GM18517 (cell line): ENCODE results near the gene NFIC.

Experiments used
- ATAC-seq: cut with Tn5 transposase; IDR thresholded peaks from one replicate; pipeline ENCODE4 v1.9.1; 2021; ENCODE audit warnings: mild to moderate bottlenecking, moderate library complexity; ENCODE audit not compliant: unreplicated experiment

Gene NFIC

DNA sequence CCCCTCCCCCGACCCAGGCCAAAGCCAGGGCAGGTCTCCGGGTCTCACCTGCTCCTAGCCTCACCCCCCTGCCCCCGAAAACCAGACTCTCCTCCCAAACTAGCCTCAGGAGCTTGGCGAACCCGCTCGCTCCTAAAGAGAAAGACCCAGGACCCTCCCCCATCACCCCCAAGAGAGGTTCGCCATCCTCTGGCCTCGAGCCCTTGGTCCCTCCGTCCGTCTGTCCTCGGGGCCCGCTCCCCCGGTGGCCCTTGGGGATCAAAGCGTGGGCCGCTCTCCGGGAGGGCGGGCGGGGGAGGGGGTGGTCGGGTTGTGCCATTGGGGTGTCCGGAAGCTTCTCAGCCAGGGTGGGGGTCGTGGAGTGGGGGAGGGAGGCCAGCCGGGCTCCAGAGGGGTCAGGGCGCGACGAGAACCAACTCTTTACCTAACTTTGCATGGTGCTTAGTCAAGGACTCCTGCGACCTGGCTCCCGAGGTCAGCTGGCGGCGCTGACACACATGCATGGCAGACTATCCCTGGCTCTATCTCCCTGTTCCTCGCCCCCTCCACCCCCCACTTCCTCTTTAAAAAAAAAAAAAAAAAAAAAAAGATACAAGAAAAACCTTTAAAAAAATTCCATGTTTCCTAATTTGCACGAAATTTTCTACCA lies 98.3 kb downstream of the NFIC start:
- no peak for ATAC-seq

DNA sequence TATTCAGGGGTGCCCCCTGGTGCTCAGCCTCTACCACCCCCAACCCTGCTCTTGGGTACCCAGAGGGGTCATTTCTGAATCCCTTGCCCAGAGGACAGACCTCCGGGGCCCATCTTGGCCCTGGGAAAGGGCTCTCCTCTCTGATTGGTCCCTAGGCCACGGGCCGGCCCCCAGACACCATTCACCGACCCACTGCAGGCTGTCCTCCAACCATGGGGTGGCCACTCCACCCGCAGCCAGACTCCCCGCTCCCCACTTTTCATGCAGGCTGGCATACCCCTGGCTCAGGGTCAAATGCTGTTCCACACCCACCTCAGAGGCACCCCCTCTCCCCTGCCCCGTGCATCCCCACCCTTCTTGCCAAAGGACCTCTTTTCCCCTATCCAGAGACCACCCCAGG lies 99.2 kb downstream of the NFIC start:
- ATAC-seq = no peak

DNA sequence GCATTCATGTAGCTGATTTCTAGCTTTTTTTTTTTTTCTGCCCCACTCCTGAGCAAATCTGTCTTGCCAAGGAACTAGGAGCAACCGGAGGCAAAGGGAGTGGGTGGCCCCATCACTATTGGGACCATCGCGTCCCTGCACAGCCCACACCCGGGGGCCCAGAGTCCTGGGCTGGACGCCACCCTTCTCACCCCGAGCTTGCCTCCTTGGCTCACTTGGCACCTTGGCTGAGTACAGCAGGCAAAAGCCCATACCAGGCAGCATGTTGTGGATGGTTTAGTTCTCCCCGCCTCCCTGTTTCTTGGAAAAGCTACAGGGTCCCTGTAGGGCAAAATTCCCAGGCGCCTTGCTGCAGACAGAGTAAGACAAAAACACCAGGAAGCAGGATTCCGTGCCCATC lies 100.3 kb downstream of the NFIC start:
- no peak for ATAC-seq

DNA sequence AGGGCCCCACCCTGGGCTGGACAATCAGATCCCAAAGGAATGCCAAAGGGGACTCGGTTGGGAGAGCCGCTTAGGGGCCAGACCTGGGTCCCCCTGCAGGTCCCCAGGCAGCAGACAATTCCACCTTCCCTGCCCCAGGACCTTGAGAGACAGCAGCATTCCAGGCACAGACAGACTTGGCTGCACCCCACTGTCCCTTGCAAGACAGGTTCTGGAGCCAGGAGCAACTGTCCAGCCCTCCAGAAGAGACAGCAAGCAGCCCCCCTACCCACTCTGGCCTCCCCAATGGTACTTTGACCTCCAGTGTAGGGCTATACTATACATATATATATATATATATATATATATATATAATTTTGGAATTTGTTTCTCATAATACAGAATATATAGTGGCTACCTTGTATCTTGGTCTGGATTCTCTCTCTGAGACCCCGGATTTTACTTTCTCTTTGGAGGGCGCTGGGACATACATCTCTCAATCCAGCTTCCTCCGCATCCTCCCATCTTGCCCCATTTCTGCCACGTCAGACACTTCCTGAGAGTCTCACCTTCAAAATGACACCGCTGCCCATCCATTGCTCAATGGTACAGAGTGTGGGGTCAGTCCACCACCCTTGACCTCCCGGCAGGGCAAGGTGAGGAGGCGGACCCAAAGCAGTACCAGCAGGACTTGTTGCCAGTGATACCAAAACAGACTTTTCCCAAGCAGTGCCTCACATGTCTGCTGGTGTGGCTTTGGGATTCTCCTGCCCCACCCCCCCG lies 101.2 kb downstream of the NFIC start:
- no peak for ATAC-seq

DNA sequence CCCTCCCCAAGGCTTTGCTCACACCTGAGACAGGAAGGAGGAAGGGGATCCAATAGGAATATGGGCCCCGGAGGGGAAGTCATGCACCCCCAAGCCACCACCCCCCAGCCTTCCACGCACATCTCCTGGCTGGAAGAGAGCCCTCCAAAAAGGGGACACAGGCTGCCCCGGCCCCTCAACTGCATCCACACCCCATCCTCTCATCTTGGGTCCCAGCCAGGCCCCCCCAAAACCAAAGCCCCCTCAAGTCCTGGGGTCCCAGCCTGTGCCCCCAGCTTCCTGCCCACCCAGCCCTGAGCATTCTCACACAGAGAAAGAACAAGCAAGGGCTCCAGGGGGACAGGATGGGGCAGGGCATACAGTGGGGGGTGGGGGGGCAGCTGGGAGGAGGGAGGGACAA lies 101.8 kb downstream of the NFIC start:
- no peak for ATAC-seq

DNA sequence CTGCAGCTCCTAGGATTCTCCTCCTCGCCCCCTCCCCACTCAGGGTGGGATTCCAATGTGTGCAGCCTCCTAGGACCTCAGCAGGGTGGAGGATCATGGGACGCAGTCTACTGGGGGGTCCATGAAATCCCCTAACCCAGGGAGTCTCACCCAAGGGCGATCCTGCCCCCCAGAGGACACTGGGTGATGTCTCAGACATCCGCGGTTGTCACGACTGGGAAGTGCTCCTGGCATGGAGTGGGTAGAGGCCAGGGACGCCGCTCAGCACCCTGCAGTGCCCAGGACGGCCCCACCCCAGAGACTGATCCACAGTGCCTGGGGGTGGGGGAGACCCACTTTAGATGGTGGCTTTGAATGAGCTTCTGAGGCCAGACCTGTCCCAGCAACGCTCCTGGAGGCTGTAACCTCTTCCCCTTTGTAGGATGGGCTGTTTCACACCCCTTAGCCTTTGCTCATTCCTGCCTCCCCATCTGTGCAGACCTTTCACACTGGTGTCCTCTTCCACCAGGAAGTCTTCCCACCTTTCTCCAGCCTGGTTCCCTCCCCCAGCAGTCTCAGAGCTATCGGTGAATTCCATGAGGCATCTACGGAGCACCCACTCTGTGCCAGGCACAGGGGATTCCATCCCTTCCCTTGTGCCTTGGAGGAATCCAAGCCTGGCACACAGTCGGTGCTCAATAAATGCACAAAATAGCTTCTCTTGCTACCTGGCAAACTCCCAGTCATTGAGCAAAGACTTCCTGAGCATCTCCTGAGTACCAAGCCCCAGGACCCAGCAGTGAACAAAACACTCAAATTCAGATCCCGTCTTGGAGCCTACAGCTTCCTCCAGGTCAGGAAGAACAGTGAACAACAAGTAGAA lies 103.5 kb downstream of the NFIC start:
- ATAC-seq = no peak

DNA sequence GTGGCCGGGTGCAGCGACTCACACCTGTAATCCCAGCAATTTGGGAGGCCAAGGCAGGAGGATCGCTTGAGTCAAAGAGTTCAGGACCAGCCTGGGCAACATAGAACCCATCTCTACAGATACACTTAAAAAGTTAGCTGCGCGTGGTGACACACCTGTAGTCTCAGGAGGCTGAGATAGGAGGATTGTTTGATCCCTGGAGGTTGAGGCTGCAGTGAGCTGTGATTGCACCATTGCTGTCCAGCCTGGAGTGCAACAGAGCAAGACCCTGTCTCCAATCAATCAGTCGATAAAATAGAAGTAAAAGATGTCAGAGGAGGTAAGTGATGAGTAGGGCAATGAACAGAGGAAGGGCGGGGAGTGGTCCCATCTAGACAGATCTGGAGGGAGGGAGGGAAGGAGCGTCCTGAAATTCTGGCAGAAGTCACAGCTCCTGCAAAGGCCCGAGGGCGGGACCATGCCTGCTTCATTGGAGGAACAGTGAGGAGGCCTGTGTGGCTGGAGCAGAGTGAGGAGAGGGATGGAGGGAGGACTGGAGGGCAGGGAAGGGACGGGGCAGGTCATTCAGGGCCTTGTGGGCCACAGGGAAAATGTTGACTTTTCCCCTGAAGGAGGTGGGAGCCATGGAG lies 104.2 kb downstream of the NFIC start:
- ATAC-seq = no peak

DNA sequence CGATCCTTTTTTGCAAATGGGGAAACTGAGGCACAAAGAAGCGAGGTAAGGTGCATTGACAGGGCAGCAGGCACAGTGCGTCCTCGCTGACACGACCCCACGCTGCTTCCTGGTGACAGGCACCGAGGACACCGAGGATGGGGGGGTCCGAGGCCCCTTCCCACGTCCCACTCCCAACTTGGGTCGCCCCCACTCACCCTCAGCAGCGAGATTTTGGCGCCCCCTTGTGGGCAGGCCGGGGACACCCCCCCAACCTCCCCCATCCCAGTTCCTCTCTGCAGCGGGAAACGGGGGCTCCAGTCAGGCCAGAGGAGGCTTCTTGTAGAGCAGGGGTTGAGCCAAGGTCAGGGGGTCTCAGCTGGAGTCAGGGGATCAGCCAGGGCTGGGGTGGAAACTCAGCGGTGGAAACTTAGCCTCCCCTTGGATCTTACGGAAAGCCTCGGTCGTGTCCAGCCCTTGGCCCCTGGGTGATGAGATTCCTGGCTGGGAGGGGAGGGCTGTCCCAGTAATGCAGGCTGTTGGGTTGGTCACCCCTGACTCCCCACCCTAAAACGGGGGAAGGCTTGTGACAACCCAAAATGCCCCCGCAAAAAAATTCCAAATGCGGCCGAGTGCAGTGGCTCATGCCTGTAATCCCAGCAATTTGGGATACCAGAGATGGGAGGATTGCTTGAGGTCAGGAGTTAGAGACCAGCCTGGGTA lies 105.7 kb downstream of the NFIC start:
- ATAC-seq = no peak

DNA sequence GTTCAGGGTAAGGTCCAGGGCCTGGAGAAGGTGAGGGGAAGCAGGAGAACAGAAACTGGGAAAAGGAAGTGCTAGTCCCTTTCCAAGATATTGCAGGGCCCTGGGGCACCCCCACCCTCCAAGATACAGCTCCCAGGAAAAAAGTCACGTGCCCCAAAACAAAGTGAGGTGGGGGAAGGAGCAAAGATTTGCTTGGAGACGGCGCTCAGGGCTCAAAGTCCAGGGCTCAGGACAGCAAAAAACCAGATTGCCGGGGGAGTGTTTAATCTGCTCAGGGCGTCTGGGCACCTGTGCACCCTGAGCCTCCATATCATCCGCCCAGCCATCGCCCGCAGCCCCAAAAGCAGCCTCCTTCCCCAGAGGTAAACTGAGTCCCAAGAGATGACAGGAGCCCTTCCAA lies 107.6 kb downstream of the NFIC start:
- no peak for ATAC-seq

DNA sequence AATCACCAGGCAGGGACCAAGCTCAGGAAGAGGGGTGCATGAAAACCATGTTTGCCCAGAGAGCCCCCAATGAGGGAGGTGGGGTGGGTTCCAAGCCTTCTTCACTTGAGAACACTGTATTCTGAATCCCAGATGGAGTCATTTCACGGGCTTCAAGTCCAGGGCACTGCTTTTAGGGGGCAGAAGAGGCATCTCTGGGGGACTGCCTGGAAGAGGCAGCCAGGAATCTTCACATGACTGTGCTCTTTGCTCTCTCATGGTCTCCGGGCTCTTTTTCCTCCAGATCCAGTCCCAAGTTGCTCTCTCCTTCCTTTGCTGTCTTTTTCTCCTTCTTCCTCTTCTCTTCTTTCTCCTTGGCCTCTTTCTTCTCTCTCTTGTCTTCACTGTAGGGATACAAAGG lies 108.2 kb downstream of the NFIC start:
- no peak for ATAC-seq

DNA sequence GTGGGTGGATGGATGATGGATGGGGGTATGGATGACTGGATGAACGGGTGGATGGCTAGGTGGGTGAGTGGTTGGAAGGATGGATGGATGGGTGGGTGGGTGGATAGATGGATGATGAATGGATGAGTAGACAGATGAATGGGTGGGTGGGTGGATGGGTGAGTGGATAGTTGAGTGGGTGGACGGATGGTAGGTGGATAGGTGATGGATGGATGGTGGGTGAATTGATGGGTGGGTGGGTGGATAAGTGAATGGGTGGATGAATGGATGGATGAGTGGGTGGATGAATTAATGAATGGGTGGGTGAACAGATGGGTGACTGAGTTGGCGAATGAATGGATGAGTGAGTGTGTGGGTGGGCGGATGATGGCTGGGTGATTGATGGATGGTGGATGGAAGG lies 109.1 kb downstream of the NFIC start:
- ATAC-seq = no peak

DNA sequence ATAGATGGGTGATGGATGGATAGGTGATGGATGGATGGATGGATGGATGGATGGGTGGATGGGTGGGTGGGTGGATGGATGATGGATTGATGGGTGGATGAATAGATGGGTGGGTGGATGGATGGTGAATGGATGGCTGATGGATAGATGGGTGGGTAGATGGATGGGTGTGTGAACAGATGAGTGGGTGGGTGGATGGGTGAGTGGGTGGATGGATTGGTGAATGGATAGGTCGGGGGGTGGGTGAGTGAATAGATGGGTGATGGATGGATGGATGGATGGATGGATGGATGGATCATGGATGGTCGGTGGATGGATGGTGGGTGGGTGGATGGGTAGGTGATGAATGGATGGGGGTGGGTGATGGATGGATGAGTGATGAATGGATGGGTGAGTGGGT lies 110.4 kb downstream of the NFIC start:
- ATAC-seq = no peak

DNA sequence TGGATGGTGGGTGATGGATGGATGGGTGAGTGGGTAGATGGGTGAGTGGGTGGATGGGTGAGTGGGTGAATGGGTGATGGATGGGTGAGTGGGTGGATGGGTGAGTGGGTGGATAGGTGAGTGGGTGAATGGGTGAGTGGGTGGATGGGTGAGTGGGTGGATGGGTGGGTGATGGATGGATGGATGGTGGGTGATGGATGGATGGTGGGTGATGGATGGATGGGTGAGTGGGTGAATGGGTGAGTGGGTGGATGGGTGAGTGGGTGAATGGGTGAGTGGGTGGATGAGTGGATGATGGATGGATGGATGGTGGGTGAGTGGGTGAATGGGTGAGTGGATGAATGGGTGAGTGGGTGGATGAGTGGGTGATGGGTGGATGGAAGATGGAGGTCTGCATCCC lies 111.1 kb downstream of the NFIC start:
- no peak for ATAC-seq

DNA sequence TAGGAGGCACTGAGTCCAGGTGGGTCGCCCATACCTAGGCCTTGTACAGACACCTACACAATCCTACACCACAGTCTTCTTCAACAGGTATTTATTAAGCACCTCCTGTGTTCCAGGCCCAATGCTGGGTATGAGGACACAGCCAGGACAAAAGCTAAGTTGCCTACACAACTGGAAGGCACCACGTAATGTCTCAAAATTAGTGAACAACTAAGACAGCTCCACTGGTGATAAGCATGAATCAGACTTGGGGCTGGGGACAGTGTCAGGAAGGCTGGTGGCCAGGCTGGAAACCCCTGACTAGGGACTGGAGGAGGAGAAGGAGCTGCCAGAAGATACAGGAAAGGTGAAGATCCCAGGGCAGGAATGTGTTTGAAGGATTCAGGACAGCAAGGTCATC lies 111.6 kb downstream of the NFIC start:
- ATAC-seq = no peak

DNA sequence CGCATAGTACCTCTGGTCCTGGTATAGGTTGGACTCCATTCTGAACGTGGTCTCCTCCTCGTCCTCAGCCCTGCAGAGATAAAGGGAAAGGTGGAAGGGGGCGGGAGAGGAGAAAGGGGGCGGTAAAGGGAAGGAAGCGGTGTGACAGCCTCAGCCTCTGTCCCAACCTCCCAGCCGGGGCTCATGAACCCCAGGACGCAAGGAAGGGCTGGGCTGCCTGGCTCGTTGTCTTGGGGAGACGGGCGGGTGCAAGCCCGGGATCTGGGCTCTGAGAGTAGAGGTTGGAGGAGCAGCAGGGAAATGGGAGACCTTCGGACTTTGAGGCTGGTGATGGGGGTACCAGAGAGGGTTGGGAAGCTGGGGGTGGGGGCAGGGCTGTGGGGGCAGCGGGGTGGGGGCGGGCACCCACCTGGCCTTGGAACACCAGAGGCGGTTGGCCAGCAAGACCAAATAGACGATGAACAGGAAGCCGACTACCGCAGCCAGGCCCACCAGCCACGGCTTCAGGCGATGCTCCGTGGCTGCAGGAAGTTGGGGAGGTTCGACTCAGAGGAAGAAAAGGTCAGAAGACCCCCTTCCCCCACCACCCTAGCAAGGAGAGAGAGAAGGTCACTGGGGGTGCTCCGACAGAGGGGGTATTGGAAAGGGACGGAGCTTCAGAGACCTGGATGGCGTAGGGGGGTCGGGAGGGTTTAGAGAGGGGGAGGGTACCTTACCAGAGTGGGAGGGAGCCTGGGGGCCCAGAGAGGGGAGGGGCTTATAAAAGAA lies 112.2 kb downstream of the NFIC start:
- ATAC-seq = no peak

DNA sequence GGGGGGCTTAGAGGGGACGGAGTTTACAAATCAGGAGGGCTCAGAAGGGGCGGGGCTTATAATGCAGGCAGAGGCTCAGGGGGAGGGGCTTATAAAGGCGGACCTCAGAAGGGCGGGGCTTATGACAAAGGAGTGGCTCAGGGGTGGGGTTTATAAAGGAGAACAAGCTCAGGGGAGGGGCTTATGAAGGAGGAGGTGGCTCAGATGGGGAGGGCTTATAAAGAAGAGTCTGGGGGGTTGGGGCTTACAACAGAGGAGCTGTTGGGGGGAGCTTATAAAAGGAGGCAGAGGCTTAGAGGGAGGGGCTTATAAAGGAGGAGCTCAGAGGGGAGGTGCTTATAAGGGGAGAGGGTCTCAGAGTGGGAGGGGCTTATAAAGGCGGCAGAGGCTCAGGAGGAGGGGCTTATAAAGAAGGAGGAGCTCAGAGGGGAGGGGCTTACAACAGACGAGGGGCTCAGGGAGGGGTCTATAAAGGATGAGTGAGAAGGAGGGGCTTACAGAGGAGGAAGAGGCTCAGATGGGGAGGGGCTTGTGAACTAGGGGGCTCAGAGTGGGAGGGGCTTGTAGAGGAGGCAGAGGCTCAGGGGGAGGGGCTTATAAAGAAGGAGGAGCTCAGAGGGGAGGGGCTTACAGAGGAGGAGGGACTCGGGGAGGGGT lies 112.9 kb downstream of the NFIC start:
- ATAC-seq = no peak

DNA sequence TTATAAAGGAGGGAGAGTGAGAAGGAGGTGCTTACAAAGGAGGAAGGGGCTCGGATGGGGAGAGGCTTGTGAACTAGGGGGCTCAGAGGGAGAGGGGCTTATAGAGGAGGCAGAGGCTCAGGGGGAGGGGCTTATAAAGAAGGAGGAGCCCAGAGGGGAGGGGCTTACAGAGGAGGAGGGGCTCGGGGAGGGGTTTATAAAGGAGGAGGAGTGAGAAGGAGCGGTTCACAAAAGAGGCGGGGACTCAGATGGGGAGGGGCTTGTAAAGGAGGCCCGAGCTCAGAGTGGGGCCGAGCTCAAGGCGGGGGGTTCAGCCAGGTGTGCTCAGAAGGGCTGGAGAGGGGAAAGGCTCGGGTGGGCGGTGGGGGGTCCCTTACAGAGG lies 113.4 kb downstream of the NFIC start:
- ATAC-seq = no peak

DNA sequence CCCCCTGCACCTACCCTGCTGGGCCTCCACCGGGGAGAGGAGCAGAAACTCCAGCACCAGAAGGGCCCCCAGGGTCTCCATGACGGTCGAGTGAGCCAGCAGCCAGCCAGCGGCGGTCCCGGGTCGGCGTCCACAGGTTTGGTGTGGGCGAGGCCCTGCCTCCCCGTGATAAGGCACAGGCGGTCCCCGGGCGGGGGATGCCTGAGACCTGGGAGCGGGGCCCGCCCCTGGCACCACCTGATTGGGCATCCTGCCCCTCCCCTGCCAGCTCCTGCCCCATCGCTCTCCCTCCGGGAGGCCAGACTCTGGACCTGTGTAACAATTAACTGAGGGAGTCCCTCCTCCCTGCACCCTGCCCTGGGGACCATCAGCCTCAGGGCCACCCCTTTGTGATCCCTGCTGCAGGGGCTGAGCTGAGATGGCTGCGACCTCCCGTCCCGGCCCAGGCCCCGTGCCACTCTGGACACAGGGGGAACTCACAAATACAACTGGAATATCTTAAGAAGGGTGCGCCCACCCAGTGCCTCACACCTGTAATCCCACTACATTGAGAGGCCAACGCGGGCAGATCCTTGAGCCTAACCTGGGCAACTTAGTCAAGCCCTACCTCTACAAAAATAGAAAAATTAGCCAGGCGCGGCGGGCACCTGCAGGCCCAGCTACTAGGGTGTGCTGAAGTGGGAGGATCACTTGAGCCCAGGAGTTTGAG lies 114.2 kb downstream of the NFIC start, which contains the start of gene SMIM24:
Gene SMIM24 (minus strand): TSS at position 143 of the 709 bp plus-strand sequence. CDS start 62 bp downstream, at position 81.
- ATAC-seq = no peak
